ENCODE results near the gene ZNF420. TPM values are rescaled to one million over a fixed set of nuclear protein-coding genes. Genes with fewer than 3 reads are reported as not detected.
"Not testable (repeated sequence)": the region's sequence is repeated elsewhere in the genome, so short reads cannot be mapped to it uniquely, and the experiment has no call there.

The ZNF420 gene
- total RNA-seq, 1 experiment from 2014 or later = not detected

- no peak for TF ChIP-seq EZH2phosphoT487 (IDR thresholded peaks at IDR 0.05; ENCODE audit: borderline replicate concordance)
- no peak for TF ChIP-seq SIN3A (IDR thresholded peaks at IDR 0.05; ENCODE audit: low read depth)
These were observed 19.1 kb upstream of the ZNF420 start (continued) for GRCh38 chr19:37059142-37059541.

- BruUV-seq (replicated peaks); CTCF ChIA-PET; POLR2A ChIA-PET; ATAC-seq; H3K4me1 ChIP-seq (ENCODE audit: control insufficient read depth in 1 of 2, insufficient read depth in 2 of 2, low read length in 2 of 2); H3K4me3 ChIP-seq (replicated peaks in 1 of 2; ENCODE audit: low read depth in 1 of 2, low read length in 2 of 2); H3K36me3 ChIP-seq (ENCODE audit: control insufficient read depth in 1 of 2, insufficient read depth in 2 of 2, low read length in 2 of 2); H3K9ac ChIP-seq (ENCODE audit: low read length); H3K4me2 ChIP-seq (ENCODE audit: low read length); H3K27me3 ChIP-seq (ENCODE audit: insufficient read depth, low read length); H3K9me2 ChIP-seq (ENCODE audit: insufficient read depth); H2AFZ ChIP-seq (ENCODE audit: low read depth, low read length, poor library complexity, severe bottlenecking); H3K27ac ChIP-seq (ENCODE audit: low read depth, low read length); intact Hi-C loops (cut with micrococcal nuclease); H3K79me2 ChIP-seq (ENCODE audit: insufficient read depth, low read length); DNase-seq (ENCODE audit: low read depth, low spot score); RAD21 ChIA-PET (ENCODE audit: low non-redundant PET in 1 of 2, low total read pairs in 2 of 2, uncharacterized antibody in 2 of 2, unreplicated experiment in 2 of 2); H4K20me1 ChIP-seq (ENCODE audit: insufficient read depth): not testable (repeated sequence)
- H3K9me3 ChIP-seq (ENCODE audit: control insufficient read depth in 1 of 2, insufficient read depth in 1 of 2, low read depth in 1 of 2, low read length in 2 of 2) = peaks cover 17 to 24% of the 10 kb centered on the region in 2 experiments
These were observed 13.3 kb upstream of the ZNF420 start for GRCh38 chr19:37064886-37065285.

GRCh38 chr19:37074111-37074510, 4.1 kb upstream of the ZNF420 start:
- intact Hi-C loops (cut with micrococcal nuclease) = no loop called here
- DNase-seq (ENCODE audit: low read depth, low spot score) (no peak), ATAC-seq (no peak)
- H4K20me1 ChIP-seq (ENCODE audit: insufficient read depth) = no peaks in the 10 kb centered on the region
- no peaks in the 10 kb centered on the region for H3K9me2 ChIP-seq (ENCODE audit: insufficient read depth)
- BruUV-seq (replicated peaks) = no TSS peak
- peaks cover 26% of the 10 kb centered on the region in 2 experiments; a peak in 3 of 4 replicates for H3K9me3 ChIP-seq (ENCODE audit: control insufficient read depth in 1 of 2, insufficient read depth in 1 of 2, low read depth in 1 of 2, low read length in 2 of 2)
- H3K4me2 ChIP-seq (ENCODE audit: low read length) = no peak overlapping the region
- H3K4me3 ChIP-seq (replicated peaks in 1 of 2; ENCODE audit: low read depth in 1 of 2, low read length in 2 of 2) = no peak overlapping the region
- no peaks in the 10 kb centered on the region for H3K79me2 ChIP-seq (ENCODE audit: insufficient read depth, low read length)
- H3K9ac ChIP-seq (ENCODE audit: low read length) = no peak overlapping the region
- no peak overlapping the region for H2AFZ ChIP-seq (ENCODE audit: low read depth, low read length, poor library complexity, severe bottlenecking)
- POLR2A ChIA-PET = no interaction called here
- H3K36me3 ChIP-seq (ENCODE audit: control insufficient read depth in 1 of 2, insufficient read depth in 2 of 2, low read length in 2 of 2) = no peaks in the 10 kb centered on the region
- RAD21 ChIA-PET (ENCODE audit: low non-redundant PET in 1 of 2, low total read pairs in 2 of 2, uncharacterized antibody in 2 of 2, unreplicated experiment in 2 of 2) = no interaction called here
- H3K27ac ChIP-seq (ENCODE audit: low read depth, low read length) = no peak overlapping the region
- CTCF ChIA-PET = no interaction called here
- H3K27me3 ChIP-seq (ENCODE audit: insufficient read depth, low read length) = no peaks in the 10 kb centered on the region
- no peaks in the 10 kb centered on the region for H3K4me1 ChIP-seq (ENCODE audit: control insufficient read depth in 1 of 2, insufficient read depth in 2 of 2, low read length in 2 of 2)
- no peak for TF ChIP-seq EZH2phosphoT487 (IDR thresholded peaks at IDR 0.05; ENCODE audit: borderline replicate concordance)
- no peak for TF ChIP-seq ZNF274 (IDR thresholded peaks at IDR 0.05; ENCODE audit: low read depth, low read length)
- TF ChIP-seq MAX (IDR thresholded peaks at IDR 0.05) = no peak
- TF ChIP-seq POLR2AphosphoS5 (IDR thresholded peaks at IDR 0.05; ENCODE audit: low read depth, low read length) = no peak
- no peak for TF ChIP-seq ZFX (IDR thresholded peaks at IDR 0.05)
- TF ChIP-seq RAD21 (IDR thresholded peaks at IDR 0.05; ENCODE audit: low read depth) = no peak
- TF ChIP-seq POLR2A (IDR thresholded peaks at IDR 0.05; ENCODE audit: borderline replicate concordance, extremely low read depth, insufficient read depth, insufficient read length) = no peak
- no peak for TF ChIP-seq SRF (IDR thresholded peaks at IDR 0.05; ENCODE audit: low read depth)
- TF ChIP-seq ATF3 (IDR thresholded peaks at IDR 0.05) = no peak
- TF ChIP-seq EGR1 (IDR thresholded peaks at IDR 0.05; ENCODE audit: low read depth) = no peak
- TF ChIP-seq YY1 (IDR thresholded peaks at IDR 0.05; ENCODE audit: extremely low read depth, insufficient replicate concordance, low read depth, low read length) = no peak
- TF ChIP-seq CTCF (IDR thresholded peaks at IDR 0.05 in 2 of 3, conservative IDR thresholded peaks at IDR 0.05 in 1 of 3; ENCODE audit: borderline replicate concordance in 1 of 3, insufficient read depth in 1 of 3, low read depth in 2 of 3, low read length in 2 of 3) = no peak
- TF ChIP-seq FOSL1 (IDR thresholded peaks at IDR 0.05; ENCODE audit: low read depth) = no peak
- no peak for TF ChIP-seq EZH2 (IDR thresholded peaks at IDR 0.05)
- no peak for TF ChIP-seq CBX3 (IDR thresholded peaks at IDR 0.05; ENCODE audit: low read depth)
- no peak for TF ChIP-seq ZBTB33 (IDR thresholded peaks at IDR 0.05; ENCODE audit: extremely low read depth, insufficient replicate concordance, low read length)
